Thyroid gland (tissue), 4 donors: ENCODE results near the gene VPS45.

Experiments
- CTCF ChIP-seq, 6 experiments: fragments of 200-600 bp in 3 of 6; fragments of 450-650 bp in 3 of 6; sonication (generic) in 3 of 6; IDR thresholded peaks; one replicate each; pipeline ENCODE4 v1.5.1; 2016 to 2019; ENCODE audit warnings: antibody characterized with exemption in 6 of 6, mild to moderate bottlenecking in 2 of 6, inconsistent platforms in 1 of 6, moderate library complexity in 1 of 6
- POLR2A ChIP-seq, 2 donors: fragments of 450-650 bp; IDR thresholded peaks; one replicate each; pipeline ENCODE4 v1.6.1; 2017; ENCODE audit warnings: antibody characterized with exemption in 2 of 2, mild to moderate bottlenecking in 2 of 2, moderate library complexity in 1 of 2

- no peak for TF ChIP-seq CTCF (IDR thresholded peaks at IDR 0.05)
- TF ChIP-seq POLR2A (IDR thresholded peaks at IDR 0.05): no peak
Measured at GRCh38 chr1:150092180-150092791, 24.7 kb downstream of the VPS45 start.
